K562 (cell line): ENCODE measurements around the gene ATG7. TPM values are rescaled to one million over a fixed set of nuclear protein-coding genes. Genes with fewer than 3 reads are reported as not detected.

Source experiments
- CC2D1A ChIP-seq: fragments of 450-650 bp; IDR thresholded peaks from 2 replicates; pipeline ENCODE4 v1.6.1; 2017; ENCODE audit warnings: mild to moderate bottlenecking
- THRAP3 ChIP-seq: fragments of 450-650 bp; IDR thresholded peaks from 2 replicates; pipeline ENCODE4 v1.6.1; 2016; ENCODE audit warnings: mild to moderate bottlenecking, inconsistent platforms, borderline replicate concordance
- polyA plus RNA-seq, 8 experiments: library from polyadenylated mRNA; depleted of rRNA in 4 of 8; stranded (reverse) in 5 of 8; unstranded in 3 of 8; fragments of >200 nt; fragmentation: Nextera tagmentation in 2 of 8; fragmentation: Illumina TruSeq in 1 of 8; extraction: Ambion mirVana in 2 of 8; extraction: Trizol in 1 of 8; gene quantifications; 2 replicates each; pipeline versions ENCODE4 v1.2.1 to v1.2.3, GENCODE V29; 2011 to 2014; ENCODE audit warnings: inconsistent platforms in 1 of 8, missing spikeins in 1 of 8
- total RNA-seq, 7 experiments: library from RNA; depleted of rRNA in 6 of 7; stranded (reverse); fragments of >200 nt in 6 of 7; fragmentation: Illumina TruSeq in 2 of 7; extraction: Trizol in 2 of 7; gene quantifications; 2 replicates each; pipeline versions ENCODE4 v1.2.1 to v1.2.3, GENCODE V29; 2011 to 2021; ENCODE audit warnings: low replicate concordance in 1 of 7
- TF ChIP-seq, protein P1 (sequence below), 2 experiments: IDR thresholded peaks in 1 of 2; conservative IDR thresholded peaks in 1 of 2; 2 replicates each; pipeline ENCODE4 v1.6.1; 2016; ENCODE audit warnings: low read depth in 2 of 2, mild to moderate bottlenecking in 1 of 2, missing compliant biosample characterization in 1 of 2, missing genetic modification characterization in 1 of 2, moderate library complexity in 1 of 2
- TF ChIP-seq, protein P2 (sequence below), 2 experiments: fragments of 150-350 bp in 1 of 2; IDR thresholded peaks; 2 replicates each; pipeline ENCODE4 v1.6.1; 2012 to 2016; ENCODE audit warnings: low read depth in 2 of 2, low read length in 2 of 2, mild to moderate bottlenecking in 1 of 2, moderate library complexity in 1 of 2
- TF ChIP-seq, protein P3 (sequence below): fragments of 250-450 bp; sonication (Bioruptor Pico); IDR thresholded peaks from 2 replicates; pipeline ENCODE4 v1.8.0; 2021; ENCODE audit warnings: moderate library complexity, mild to moderate bottlenecking, inconsistent platforms
- TF ChIP-seq, protein P4 (sequence below): fragments of 450-650 bp; formaldehyde crosslinking; IDR thresholded peaks from 2 replicates; pipeline ENCODE4 v1.4.0; 2020; ENCODE audit warnings: mild to moderate bottlenecking, moderate library complexity
- TF ChIP-seq, protein P5 (sequence below): fragments of 250-450 bp; sonication (Bioruptor Pico); IDR thresholded peaks from 2 replicates; pipeline ENCODE4 v1.5.0; 2021; ENCODE audit warnings: mild to moderate bottlenecking, moderate library complexity
- TF ChIP-seq, protein P6 (sequence below), 2 experiments: IDR thresholded peaks; 2 replicates each; pipeline ENCODE4 v1.6.1; 2011; ENCODE audit warnings: borderline replicate concordance in 1 of 2, control low read depth in 1 of 2, low read depth in 1 of 2, low read length in 1 of 2, mild to moderate bottlenecking in 1 of 2, mixed read lengths in 1 of 2, moderate library complexity in 1 of 2; ENCODE audit not compliant: insufficient read depth in 1 of 2, insufficient read length in 1 of 2, poor library complexity in 1 of 2, severe bottlenecking in 1 of 2; ENCODE audit errors: extremely low read depth in 1 of 2

ATG7 gene
- total and polyA plus RNA-seq, 9 of the 15 experiments (the other 6 are each of a cell fraction or from before 2014, with no cell fraction given): 18.3 to 45.3 (median 33.6) TPM

DNA sequence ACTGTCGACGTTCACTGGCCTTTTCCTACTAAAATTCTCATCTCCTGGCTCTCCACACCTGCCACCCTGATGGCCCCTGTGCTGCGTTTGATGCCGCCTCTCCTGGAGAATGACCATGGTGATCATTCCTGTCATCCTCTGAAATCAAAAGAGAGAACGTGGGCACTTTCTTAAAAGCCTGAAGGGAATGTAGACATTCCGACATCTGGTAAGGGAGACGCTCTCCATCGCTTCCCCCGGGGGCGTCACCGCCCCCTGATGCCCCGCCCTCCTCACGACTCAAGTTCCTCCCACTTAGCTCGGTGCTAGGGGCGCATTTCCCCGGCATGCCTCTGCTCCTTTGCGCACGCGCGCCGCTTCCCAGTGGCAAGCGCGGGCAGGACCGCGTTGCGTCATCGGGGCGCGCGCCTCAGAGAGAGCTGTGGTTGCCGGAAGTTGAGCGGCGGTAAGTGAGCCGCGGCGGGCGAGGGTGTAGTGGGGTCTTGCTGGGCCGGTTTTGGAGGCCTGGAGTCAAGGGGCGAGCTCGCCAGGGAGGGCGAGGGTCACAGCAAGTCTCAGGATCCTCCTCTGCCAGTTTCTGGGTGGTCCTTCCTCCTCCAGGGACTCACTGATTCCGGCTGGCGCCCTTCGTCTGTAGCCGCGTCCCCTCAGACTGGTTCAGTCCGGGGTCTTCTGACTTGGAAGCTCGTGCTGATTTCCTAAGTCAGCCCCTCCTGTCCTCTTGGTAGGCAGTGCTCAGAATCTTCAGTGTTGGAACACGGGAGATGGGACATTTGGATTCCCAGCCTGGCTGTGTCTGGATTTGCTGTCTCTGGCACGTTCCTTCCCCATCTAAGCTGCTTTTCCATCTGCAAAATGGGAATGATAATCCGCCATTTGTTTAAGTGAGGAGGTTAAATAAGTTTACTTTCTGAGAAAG is at the start of gene ATG7 (continued):
- TF ChIP-seq, protein P1, sequence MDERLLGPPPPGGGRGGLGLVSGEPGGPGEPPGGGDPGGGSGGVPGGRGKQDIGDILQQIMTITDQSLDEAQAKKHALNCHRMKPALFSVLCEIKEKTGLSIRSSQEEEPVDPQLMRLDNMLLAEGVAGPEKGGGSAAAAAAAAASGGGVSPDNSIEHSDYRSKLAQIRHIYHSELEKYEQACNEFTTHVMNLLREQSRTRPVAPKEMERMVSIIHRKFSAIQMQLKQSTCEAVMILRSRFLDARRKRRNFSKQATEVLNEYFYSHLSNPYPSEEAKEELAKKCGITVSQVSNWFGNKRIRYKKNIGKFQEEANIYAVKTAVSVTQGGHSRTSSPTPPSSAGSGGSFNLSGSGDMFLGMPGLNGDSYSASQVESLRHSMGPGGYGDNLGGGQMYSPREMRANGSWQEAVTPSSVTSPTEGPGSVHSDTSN (CRISPR knock-in tag; IDR thresholded peaks at IDR 0.05; ENCODE audit: low read depth): no peak
- TF ChIP-seq, protein P1 (tag; conservative IDR thresholded peaks at IDR 0.05; ENCODE audit: low read depth): no peak
- TF ChIP-seq, protein P2, sequence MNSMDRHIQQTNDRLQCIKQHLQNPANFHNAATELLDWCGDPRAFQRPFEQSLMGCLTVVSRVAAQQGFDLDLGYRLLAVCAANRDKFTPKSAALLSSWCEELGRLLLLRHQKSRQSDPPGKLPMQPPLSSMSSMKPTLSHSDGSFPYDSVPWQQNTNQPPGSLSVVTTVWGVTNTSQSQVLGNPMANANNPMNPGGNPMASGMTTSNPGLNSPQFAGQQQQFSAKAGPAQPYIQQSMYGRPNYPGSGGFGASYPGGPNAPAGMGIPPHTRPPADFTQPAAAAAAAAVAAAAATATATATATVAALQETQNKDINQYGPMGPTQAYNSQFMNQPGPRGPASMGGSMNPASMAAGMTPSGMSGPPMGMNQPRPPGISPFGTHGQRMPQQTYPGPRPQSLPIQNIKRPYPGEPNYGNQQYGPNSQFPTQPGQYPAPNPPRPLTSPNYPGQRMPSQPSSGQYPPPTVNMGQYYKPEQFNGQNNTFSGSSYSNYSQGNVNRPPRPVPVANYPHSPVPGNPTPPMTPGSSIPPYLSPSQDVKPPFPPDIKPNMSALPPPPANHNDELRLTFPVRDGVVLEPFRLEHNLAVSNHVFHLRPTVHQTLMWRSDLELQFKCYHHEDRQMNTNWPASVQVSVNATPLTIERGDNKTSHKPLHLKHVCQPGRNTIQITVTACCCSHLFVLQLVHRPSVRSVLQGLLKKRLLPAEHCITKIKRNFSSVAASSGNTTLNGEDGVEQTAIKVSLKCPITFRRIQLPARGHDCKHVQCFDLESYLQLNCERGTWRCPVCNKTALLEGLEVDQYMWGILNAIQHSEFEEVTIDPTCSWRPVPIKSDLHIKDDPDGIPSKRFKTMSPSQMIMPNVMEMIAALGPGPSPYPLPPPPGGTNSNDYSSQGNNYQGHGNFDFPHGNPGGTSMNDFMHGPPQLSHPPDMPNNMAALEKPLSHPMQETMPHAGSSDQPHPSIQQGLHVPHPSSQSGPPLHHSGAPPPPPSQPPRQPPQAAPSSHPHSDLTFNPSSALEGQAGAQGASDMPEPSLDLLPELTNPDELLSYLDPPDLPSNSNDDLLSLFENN (IDR thresholded peaks at IDR 0.05; ENCODE audit: low read depth in 2 of 2, low read length in 2 of 2): no peak
- TF ChIP-seq THRAP3 (no peak), CC2D1A (no peak)
- TF ChIP-seq, protein P3, sequence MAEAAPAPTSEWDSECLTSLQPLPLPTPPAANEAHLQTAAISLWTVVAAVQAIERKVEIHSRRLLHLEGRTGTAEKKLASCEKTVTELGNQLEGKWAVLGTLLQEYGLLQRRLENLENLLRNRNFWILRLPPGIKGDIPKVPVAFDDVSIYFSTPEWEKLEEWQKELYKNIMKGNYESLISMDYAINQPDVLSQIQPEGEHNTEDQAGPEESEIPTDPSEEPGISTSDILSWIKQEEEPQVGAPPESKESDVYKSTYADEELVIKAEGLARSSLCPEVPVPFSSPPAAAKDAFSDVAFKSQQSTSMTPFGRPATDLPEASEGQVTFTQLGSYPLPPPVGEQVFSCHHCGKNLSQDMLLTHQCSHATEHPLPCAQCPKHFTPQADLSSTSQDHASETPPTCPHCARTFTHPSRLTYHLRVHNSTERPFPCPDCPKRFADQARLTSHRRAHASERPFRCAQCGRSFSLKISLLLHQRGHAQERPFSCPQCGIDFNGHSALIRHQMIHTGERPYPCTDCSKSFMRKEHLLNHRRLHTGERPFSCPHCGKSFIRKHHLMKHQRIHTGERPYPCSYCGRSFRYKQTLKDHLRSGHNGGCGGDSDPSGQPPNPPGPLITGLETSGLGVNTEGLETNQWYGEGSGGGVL (CRISPR knock-in tag): no peak
- TF ChIP-seq, protein P4, sequence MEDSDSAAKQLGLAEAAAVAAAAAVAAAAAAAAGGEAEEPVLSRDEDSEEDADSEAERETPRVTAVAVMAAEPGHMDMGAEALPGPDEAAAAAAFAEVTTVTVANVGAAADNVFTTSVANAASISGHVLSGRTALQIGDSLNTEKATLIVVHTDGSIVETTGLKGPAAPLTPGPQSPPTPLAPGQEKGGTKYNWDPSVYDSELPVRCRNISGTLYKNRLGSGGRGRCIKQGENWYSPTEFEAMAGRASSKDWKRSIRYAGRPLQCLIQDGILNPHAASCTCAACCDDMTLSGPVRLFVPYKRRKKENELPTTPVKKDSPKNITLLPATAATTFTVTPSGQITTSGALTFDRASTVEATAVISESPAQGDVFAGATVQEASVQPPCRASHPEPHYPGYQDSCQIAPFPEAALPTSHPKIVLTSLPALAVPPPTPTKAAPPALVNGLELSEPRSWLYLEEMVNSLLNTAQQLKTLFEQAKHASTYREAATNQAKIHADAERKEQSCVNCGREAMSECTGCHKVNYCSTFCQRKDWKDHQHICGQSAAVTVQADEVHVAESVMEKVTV (CRISPR knock-in tag): no peak
- TF ChIP-seq, protein P5, sequence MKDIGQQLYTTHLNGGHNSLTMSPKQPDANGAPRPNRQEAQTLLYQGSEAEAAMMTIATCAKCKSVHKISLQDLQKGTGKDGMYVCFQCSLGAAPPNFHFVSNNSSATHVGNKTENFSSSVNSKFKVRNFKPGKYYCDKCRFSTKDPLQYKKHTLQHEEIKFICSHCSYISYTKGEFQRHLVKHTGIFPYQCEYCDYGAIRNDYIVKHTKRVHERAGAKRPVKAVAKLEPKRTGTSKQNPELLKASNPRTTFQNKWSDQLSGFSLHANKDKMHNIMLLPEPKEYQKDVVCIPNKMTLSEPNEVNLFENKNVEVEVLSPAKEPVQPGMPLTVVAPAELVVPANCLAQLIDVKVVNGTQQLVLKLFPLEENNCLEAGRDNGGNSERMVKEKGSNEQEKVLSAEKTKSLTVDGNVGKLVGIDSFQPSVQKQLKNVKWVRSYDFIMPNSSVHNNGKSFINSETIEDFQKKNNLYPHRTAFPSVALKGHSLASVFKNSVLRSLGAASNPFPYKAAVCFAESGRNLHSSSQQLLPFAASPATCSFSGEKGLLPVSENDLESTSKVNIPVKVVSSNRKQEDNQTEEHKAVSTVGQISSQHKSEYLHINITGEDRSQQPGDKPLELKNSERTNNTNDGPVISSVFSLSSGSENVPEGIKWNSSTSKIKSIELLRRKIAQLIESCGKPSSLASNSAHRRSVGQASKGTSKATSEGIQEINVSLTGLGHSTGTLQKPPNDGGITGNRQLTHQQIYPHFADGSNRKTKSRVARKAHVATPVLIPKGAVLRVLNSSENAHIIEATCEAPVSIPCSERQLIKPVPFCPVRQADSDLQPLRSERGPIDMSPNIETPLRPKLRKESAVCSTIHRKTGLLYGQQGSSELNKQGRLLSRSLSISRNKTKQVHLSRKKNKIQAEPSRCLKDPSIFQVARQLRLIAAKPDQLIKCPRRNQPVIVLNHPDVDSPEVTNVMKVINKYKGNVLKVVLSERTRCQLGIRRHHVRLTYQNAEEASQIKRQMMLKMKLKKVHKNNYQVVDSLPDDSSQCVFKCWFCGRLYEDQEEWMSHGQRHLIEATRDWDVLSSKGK: no peak
- TF ChIP-seq, protein P6, sequence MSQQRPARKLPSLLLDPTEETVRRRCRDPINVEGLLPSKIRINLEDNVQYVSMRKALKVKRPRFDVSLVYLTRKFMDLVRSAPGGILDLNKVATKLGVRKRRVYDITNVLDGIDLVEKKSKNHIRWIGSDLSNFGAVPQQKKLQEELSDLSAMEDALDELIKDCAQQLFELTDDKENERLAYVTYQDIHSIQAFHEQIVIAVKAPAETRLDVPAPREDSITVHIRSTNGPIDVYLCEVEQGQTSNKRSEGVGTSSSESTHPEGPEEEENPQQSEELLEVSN (IDR thresholded peaks at IDR 0.05; ENCODE audit: borderline replicate concordance in 1 of 2, extremely low read depth in 1 of 2, insufficient read depth in 1 of 2, insufficient read length in 1 of 2, low read depth in 1 of 2, low read length in 1 of 2, poor library complexity in 1 of 2, severe bottlenecking in 1 of 2): no peak
